ENCODE results near the gene KHDC4.

- TF ChIP-seq, protein P1, sequence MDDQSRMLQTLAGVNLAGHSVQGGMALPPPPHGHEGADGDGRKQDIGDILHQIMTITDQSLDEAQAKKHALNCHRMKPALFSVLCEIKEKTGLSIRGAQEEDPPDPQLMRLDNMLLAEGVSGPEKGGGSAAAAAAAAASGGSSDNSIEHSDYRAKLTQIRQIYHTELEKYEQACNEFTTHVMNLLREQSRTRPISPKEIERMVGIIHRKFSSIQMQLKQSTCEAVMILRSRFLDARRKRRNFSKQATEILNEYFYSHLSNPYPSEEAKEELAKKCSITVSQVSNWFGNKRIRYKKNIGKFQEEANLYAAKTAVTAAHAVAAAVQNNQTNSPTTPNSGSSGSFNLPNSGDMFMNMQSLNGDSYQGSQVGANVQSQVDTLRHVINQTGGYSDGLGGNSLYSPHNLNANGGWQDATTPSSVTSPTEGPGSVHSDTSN (IDR thresholded peaks at IDR 0.05), result no peak
- no peak; the same call in 1 of the 2 replicates for TF ChIP-seq JUND (IDR thresholded peaks at IDR 0.05)
- TF ChIP-seq YY1 (IDR thresholded peaks at IDR 0.05; ENCODE audit: low read depth), result no peak
- TF ChIP-seq, protein P2, sequence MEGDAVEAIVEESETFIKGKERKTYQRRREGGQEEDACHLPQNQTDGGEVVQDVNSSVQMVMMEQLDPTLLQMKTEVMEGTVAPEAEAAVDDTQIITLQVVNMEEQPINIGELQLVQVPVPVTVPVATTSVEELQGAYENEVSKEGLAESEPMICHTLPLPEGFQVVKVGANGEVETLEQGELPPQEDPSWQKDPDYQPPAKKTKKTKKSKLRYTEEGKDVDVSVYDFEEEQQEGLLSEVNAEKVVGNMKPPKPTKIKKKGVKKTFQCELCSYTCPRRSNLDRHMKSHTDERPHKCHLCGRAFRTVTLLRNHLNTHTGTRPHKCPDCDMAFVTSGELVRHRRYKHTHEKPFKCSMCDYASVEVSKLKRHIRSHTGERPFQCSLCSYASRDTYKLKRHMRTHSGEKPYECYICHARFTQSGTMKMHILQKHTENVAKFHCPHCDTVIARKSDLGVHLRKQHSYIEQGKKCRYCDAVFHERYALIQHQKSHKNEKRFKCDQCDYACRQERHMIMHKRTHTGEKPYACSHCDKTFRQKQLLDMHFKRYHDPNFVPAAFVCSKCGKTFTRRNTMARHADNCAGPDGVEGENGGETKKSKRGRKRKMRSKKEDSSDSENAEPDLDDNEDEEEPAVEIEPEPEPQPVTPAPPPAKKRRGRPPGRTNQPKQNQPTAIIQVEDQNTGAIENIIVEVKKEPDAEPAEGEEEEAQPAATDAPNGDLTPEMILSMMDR (IDR thresholded peaks at IDR 0.05), result no peak
- TF ChIP-seq SIN3A (IDR thresholded peaks at IDR 0.05; ENCODE audit: borderline replicate concordance, low read depth, low read length), result no peak
- no peak for TF ChIP-seq EP300 (IDR thresholded peaks at IDR 0.05; ENCODE audit: borderline replicate concordance in 1 of 2, low read depth in 1 of 2, low read length in 1 of 2)
- no peak for TF ChIP-seq POLR2AphosphoS5 (IDR thresholded peaks at IDR 0.05; ENCODE audit: low read depth, low read length)
- TF ChIP-seq SMC3 (IDR thresholded peaks at IDR 0.05; ENCODE audit: low read depth, low read length), result no peak
- no peak for TF ChIP-seq MAX (IDR thresholded peaks at IDR 0.05; ENCODE audit: low read depth)
Measured at GRCh38 chr1:155912056-155912536, 22.1 kb downstream of the KHDC4 start.
